ELF-1 (cell line): ENCODE measurements around the gene SLC16A4.

ENCODE experiments used
- DNase-seq: peaks from one replicate; pipeline ENCODE4 v3.0.0-alpha.2; 2016; ENCODE audit warnings: low read depth, low spot score

Gene SLC16A4

DNA sequence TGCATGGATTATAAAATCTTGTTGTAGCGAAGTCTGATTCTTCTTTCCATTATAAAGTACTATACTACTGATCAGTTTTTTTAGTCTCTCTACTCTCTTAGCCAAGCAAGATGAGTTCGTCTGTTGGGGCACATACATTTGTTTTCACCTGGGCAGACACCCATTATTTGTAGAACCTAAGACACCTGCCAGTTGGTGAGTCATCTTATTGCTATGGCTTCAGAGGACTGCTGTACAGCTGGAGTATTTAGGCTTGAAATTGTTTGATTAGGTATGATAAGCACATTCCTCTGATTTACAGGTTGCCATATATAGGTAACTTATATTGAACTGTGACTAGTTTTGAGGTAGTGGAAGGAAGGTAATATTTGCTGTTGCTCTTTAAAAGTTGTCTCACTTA is 34.4 kb downstream of the SLC16A4 start:
- no peak for DNase-seq

DNA sequence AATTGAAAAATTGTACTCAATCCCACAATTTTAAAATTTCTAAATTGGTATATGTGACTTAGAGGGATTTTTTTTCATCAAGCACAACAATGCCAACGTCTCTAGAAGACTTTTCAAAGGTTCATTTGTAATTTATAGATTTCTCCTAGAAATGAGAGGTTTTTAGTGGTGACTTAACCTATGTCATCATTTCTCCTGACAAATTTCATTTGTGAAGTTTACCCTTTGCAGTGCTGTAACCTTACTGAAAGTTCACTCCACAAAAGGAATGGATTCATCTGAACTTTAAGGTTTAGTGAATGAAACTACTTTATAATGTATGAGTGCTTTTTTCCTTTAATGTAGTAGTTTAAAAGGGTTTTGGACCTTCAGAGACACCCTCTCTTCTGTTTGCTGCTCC is 35.5 kb downstream of the SLC16A4 start:
- no peak for DNase-seq

DNA sequence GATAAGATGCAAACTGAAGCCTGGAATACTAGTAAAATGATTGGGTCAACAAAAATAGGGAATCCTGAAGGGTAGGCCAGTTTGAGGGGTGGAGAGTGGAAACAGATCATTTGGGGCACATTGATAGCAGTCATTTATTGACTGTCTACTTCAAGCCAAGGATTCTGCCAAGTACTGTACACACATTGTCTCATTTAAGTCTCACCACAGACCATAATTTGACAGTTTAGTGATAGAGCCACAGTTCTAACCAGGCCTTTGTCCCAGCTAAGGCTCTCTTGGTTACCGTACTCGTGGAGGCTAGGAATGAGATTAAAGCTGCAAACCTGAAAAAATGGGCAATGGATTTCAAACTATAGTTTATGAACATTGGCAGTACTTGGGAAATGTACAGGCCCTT is 40.5 kb downstream of the SLC16A4 start:
- DNase-seq: no peak

DNA sequence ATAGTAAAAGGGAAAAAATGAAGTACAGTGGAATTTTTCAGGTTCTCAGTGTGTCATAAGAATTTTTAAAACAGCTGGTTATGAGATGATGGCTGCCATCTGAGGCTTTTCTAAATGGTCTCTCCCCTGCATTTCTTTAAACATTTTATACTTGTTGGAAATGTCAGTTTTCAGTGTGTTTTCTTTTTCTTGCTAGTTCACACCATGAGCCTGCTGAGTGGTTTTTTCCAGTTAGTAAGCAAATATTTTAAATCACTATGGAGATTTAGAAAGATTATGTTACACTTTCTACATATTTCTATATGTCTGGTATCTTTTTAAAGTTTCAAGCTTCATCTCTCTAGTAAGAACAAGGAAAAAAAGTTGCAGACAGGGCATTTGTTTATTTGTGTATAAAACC is 42.1 kb downstream of the SLC16A4 start:
- no peak for DNase-seq

DNA sequence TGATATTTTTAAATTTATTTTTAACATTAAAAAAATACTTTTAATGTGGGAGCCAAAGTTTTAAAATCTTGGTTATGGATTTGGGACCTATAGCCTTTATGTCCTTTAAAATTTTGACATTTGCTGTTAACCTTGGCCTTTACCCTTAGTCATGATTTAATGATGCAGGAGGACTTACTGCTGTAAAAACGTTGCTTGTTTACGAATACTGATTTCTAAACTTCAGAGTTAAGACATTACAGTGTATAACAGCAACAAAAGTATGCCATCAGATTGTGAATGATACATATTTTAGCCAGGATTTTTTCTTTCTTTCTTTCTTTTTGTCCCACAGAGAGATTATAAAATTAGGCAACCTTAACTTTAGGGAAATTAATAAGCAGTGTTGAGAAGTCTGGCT is 42.8 kb downstream of the SLC16A4 start:
- DNase-seq: no peak

DNA sequence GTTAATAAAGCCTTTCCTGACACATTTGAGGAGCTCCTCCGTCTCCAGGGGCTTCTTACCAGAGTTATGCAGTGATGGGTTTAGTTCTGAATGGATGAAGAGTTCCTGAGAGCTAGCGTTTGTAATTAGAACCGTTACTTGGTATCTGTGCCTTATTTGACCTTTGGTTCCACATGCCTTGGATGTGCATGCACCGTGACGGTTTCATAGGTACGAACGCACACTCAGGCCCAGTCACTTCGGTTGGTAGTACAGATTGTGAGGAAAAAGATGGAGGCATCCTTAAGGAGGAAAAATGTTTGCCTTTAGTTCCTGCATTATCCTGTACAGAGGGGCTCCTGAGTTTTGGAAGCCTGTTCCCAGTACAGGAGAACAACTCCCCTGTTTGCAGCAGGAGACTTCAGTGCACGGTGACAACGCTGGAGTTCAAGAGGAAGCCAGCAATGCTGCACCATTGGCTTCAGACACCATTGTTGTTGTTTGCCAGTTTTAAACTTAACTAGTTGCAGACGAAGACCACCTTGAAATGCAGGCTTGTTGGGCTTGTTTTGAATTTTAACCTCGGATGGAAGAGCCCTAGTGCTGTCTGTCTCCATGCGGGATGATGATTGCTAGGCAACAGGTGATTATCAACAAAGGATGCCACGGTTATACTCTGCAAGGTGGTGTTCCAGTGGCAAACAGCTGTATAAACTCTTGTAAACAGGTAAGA is 43.5 kb downstream of the SLC16A4 start:
- peak; percentile 12 for DNase-seq

DNA sequence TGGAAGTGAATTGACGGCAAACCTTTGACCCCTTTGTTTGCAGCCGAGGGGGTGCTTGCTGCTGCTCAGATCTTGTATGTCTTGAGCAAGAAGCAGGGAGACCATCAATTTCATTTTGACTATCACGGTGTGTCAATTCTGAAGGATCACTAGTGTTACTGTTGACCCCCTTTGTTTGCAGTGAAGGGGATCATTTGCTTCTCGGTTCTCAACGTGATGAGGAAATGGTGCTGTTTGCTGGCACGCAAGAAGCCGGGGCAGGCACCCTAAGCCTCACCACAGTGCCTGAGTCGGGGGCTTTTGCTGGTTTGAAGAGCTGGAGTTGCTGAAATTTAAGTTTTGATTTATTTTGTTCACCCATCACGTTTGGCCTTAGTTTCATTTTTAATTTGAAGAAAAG is 44.1 kb downstream of the SLC16A4 start:
- DNase-seq: no peak

DNA sequence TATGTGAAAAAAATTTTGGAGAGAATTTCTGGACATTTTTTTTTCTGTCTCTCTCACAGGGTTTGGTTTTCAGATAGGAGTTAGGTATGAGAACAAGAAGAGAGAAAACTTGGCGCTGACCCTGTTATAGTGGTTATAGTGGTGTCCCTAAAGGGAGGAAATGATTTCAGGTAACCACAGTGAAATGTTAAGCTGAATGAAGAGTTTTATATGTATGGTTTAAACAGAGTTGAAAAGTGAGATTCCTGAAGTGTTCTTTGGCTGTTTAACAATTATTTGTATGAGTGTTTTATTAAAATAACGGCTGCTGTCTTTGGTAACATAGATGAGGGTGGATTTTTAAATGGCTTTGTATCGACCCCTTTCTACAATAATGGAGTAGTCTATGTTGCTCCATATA is 45.3 kb downstream of the SLC16A4 start:
- no peak for DNase-seq

DNA sequence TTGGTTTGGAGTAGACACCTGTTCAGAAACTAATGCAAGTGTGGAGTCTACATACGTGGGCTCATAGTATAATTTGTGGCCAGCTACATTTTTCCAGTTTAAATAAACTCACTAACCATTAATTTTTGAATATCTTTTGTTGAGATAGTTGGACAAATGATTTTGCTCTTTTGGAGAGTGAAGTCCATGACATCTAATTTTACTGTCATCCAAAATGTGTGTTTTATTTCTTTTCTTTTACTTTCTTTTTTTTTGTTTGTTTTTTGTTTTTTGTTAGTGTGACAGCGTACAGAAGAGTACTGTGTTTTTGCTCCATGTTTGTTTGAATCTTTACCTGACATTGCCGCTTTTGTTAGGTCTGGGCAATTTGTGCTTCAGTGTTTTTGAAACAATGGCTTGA is 46.7 kb downstream of the SLC16A4 start:
- no peak for DNase-seq

DNA sequence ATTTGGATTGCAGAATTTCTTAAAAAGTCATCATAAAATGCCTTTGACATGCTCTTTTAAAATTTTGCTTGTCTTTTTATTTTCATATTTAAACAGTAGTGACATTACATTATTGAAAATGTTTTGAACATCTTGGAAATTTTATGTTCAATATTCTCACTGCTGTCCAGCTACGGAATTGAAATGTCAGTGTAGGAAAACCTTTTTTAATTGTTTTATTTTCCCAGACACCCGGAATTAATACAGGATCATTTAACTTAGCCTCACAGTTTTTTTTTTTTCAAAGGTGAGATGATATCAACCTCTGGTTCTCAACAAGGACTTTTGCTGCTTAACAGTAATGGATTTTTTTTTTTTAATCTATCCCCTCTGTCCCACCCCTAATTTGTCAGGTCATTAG is 47.6 kb downstream of the SLC16A4 start:
- no peak for DNase-seq

DNA sequence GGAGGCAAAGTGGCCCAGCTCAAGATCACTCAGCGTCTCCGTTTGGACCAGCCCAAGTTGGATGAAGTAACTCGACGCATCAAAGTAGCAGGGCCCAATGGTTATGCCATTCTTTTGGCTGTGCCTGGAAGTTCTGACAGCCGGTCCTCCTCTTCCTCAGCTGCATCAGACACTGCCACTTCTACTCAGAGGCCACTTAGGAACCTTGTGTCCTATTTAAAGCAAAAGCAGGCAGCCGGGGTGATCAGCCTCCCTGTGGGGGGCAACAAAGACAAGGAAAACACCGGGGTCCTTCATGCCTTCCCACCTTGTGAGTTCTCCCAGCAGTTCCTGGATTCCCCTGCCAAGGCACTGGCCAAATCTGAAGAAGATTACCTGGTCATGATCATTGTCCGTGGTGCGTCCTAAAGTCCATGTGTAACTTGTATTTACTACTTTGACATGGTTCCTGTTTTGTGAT is 48.9 kb downstream of the SLC16A4 start:
- DNase-seq: peak; percentile 22

DNA sequence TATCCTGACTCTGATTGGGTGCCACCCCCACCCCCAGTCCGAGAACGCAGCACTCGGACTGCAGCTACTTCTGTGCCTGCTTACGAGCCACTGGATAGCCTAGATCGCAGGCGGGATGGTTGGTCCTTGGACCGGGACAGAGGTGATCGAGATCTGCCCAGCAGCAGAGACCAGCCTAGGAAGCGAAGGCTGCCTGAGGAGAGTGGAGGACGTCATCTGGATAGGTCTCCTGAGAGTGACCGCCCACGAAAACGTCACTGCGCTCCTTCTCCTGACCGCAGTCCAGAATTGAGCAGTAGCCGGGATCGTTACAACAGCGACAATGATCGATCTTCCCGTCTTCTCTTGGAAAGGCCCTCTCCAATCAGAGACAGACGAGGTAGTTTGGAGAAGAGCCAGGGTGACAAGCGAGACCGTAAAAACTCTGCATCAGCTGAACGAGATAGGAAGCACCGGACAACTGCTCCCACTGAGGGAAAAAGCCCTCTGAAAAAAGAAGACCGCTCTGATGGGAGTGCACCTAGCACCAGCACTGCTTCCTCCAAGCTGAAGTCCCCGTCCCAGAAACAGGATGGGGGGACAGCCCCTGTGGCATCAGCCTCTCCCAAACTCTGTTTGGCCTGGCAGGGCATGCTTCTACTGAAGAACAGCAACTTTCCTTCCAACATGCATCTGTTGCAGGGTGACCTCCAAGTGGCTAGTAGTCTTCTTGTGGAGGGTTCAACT is 49.5 kb downstream of the SLC16A4 start:
- DNase-seq: peak; percentile 71

DNA sequence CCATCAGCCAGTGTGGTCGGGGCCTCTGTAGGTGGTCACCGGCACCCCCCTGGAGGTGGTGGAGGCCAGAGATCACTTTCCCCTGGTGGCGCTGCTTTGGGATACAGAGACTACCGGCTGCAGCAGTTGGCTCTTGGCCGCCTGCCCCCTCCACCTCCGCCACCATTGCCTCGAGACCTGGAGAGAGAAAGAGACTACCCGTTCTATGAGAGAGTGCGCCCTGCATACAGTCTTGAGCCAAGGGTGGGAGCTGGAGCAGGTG is 50.7 kb downstream of the SLC16A4 start:
- no peak for DNase-seq

DNA sequence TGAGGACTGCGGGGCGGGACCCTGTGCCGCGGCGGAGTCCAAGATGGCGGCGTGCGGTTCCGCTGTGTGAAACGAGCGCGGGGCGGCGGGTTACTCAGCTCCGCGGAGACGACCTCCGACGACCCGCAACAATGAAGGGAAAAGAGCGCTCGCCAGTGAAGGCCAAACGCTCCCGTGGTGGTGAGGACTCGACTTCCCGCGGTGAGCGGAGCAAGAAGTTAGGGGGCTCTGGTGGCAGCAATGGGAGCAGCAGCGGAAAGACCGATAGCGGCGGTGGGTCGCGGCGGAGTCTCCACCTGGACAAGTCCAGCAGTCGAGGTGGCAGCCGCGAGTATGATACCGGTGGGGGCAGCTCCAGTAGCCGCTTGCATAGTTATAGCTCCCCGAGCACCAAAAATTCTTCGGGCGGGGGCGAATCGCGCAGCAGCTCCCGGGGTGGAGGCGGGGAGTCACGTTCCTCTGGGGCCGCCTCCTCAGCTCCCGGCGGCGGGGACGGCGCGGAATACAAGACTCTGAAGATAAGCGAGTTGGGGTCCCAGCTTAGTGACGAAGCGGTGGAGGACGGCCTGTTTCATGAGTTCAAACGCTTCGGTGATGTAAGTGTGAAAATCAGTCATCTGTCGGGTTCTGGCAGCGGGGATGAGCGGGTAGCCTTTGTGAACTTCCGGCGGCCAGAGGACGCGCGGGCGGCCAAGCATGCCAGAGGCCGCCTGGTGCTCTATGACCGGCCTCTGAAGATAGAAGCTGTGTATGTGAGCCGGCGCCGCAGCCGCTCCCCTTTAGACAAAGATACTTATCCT is 51.2 kb downstream of the SLC16A4 start:
- peak; percentile 74 for DNase-seq

DNA sequence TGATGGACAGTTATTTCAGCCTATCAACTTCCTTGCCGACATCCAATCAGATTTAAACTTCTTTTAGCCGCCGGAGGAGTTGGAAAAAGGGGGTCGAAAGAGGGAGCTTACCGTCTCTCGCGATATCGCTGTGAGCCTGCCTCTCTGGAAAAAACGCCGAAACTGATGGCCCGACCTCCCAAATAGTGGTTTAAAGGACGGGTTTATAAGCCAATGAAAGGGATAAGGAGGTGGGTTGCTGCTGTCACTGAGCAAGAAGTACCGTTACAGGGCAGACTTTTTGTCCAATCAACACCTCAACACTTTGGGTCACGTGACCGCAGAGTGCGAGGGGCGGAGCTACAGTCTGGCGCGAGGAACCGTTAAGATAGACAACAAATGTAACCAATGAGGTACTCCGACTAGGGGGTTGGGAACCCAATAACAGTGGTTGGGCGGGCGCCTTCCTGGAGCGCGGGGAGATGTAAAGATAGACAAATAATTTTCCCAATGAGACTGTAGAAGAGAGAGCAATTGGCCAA is 51.9 kb downstream of the SLC16A4 start, which contains the start of gene RBM15:
RBM15 (plus strand) TSS at position 492 of the 521 bp plus-strand sequence; CDS start at position 521, 29 bp downstream.
- DNase-seq: peak; percentile 100

DNA sequence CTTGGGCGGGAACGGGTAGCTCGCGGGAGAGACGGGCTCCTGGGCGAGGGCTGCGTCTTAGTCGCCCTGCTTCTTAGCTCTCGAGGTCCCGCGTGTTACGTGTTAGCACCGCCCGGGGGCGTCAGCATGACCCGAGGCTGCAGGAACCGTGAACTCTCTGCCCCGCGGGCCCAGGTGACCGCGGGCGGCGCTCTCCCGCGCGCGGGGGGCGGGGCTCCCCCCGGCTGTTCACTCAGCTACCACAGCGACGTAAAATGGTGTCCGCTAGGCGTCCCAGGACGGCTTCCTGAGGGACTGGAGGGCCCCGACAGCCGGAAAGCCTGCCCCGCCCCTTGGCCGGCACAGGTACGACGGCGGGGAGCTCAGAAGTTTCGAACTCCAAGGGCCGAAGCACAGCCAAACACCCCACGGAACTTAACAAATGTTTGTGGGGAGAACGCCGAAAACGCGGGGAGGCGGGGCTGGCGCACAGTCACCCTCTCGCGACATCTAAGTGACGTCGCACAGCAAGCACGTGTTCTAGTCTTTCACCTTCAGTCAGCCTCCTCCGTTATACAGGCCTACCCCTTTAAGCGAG is 52.4 kb downstream of the SLC16A4 start:
- no peak for DNase-seq

DNA sequence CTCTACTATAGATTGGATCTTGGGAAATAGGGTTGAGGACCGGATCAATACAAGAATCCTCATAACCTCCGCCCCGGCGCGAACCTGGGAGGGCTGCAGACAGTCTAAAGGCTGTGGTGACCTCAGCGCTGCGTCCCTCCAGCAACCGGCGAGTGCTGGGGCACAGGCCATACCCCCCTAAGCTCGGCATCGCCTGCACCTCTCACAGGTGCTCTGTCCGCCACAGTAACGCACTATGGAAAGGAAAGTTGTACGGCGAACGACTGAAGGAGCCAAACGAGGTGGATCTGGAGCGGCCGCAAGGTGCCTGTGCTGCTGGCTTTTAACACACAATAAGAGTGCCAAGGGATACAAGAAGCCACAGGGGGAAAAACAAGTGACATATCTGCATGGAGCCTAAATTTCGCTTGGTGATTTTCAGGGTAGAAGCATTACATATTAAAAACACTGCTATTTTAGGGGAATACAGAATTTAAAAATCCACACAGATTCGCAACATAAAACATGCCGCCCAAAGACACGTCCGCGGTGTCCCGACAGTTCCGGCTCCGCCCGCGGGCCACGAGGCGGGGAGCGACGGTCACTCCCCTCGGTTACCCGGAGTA is 53.0 kb downstream of the SLC16A4 start:
- DNase-seq: peak; percentile 73

DNA sequence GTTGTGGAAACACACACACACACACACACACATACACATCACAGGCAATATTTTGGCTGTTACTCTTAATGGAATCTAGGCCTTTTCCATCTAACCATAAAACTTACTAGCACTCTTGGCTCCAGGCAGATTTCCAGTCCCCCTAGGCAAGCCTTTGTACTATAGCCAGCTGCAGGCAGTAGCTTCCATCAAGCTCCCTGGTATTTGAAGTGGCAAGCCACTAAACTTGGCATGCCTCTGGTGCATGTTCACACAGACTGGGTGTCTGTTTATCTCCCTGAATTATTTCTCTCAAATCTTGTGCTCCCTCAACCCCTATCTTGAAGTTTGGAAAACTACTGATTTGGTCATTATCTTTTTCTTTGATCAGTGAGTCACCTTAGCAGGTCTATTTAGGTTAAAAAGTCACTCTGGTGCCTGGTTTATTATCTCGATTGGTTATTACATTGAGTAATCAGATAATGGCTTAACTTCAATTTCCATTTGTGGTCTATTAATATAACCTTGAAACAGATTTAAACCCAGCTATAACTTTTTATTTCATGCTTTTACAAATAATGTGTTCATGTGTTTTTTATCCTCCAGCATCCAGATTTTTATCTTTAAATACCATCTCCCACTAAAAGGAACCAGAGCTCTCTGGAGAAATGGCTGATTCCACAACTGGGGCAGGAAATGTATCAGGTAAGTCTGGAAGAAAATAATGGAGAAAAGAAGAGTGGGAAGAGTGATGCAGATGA is 54.4 kb downstream of the SLC16A4 start:
- DNase-seq: peak; percentile 34

DNA sequence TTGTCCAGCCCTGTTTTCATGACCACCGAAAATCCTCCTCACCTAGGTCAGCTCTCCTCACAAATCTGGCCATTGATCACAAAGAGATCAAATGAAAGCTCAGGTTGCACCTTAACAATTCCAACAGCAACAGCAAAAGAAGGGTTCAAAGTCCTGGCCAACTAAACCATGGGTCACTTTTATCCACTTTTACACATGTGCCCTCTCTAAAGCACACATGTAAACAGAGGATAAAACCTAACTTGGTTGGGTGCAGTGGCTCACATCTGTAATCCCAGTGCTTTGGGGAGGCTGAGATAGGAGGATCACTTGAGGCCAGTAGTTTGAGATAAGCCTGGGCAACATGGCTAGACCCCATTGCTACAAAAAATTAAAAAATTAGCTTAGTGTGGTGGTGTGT is 55.6 kb downstream of the SLC16A4 start:
- DNase-seq: no peak

DNA sequence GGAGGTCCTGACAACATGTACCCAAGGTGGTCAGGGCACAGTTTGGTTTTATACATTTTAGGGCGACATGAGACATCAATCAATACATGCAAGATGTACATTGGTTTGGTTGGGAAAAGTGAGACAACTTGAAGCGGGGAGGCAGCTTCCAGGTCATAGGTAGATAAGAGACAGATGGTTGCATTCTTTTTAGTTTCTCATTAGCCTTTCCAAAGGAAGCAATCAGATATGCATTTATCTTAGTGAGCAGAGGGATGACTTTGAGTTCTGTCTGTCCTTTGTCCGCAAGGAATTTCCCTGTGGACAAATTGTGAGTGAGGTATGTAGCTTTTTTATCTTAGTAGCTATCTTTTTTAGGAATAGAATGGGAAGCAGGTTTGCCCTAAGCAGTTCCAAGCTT is 62.1 kb downstream of the SLC16A4 start:
- no peak for DNase-seq

DNA sequence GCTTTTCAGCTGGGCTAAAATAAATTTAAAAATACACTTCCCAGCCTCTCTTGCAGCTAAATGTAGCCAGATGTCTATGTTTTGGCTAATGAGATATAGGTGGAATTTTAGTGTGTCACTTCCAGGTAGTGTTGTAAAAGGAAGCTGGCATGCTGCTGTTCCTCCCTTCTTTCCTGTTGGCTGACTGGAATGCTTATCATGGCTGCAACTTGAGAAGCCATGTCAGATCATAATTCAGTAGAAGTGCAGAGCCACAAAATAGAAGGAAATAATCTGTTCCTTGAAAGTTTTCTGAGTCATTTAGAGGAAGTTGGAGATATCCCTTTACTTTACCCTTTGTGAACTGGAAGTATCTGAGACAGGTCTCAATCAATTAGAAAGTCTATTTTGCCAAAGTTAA is 62.6 kb downstream of the SLC16A4 start:
- DNase-seq: no peak
